DOHH2 (cell line): ENCODE results near the gene CWC25.

Experiments
- EZH2phosphoT487 ChIP-seq: fragments of 200-600 bp; sonication (generic); IDR thresholded peaks from 2 replicates; pipeline ENCODE4 v1.6.1; 2017; ENCODE audit warnings: borderline replicate concordance, mild to moderate bottlenecking, antibody characterized with exemption, low read length, moderate library complexity, mixed read lengths
- TF ChIP-seq, protein P1 (sequence below): fragments of 200-600 bp; sonication (generic); IDR thresholded peaks from one replicate; pipeline ENCODE4 v1.5.1; 2014; ENCODE audit warnings: antibody characterized with exemption, mild to moderate bottlenecking, low read depth, low read length; ENCODE audit not compliant: poor library complexity, severe bottlenecking

GRCh38 chr17:38751144-38751807 is 73.8 kb downstream of the CWC25 start:
- TF ChIP-seq, protein P1, sequence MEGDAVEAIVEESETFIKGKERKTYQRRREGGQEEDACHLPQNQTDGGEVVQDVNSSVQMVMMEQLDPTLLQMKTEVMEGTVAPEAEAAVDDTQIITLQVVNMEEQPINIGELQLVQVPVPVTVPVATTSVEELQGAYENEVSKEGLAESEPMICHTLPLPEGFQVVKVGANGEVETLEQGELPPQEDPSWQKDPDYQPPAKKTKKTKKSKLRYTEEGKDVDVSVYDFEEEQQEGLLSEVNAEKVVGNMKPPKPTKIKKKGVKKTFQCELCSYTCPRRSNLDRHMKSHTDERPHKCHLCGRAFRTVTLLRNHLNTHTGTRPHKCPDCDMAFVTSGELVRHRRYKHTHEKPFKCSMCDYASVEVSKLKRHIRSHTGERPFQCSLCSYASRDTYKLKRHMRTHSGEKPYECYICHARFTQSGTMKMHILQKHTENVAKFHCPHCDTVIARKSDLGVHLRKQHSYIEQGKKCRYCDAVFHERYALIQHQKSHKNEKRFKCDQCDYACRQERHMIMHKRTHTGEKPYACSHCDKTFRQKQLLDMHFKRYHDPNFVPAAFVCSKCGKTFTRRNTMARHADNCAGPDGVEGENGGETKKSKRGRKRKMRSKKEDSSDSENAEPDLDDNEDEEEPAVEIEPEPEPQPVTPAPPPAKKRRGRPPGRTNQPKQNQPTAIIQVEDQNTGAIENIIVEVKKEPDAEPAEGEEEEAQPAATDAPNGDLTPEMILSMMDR: no peak
- no peak for TF ChIP-seq EZH2phosphoT487
